ENCODE measurements around the gene MS4A6A.

Gene MS4A6A

DNA sequence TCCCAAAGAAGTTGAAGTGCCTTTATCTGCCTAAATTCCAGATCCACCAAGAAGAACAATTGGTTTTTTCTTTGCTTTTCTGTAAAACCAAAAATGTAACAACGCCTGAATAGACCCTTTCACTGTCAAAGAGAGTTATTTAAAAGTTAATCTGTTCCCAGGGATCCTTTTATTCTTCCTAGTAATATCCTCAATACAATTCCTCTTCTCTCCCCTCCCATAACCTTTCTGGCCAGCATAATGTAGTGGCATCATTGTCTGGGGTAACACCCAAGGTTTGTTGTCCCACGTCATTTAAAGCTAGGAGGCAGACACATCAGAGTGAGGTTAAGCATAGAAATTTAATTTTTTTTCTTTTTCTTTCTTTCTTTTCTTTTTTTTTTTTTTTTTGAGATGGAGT lies 54.5 kb downstream of the MS4A6A start:
- DNase-seq (ENCODE audit: extremely low spot score), result no peak
- TF ChIP-seq ELF4 (IDR thresholded peaks at IDR 0.05) (no peak), ZNF384 (IDR thresholded peaks at IDR 0.05) (no peak), ARNT (IDR thresholded peaks at IDR 0.05) (no peak), FOXM1 (IDR thresholded peaks at IDR 0.05; ENCODE audit: borderline replicate concordance) (no peak), NFRKB (IDR thresholded peaks at IDR 0.05) (no peak), FOXK2 (IDR thresholded peaks at IDR 0.05) (no peak), SUZ12 (IDR thresholded peaks at IDR 0.05) (no peak), FOXA1 (IDR thresholded peaks at IDR 0.05) (no peak), L3MBTL2 (conservative IDR thresholded peaks at IDR 0.05) (no peak), CTBP1 (IDR thresholded peaks at IDR 0.05; ENCODE audit: borderline replicate concordance) (no peak), BHLHE40 (IDR thresholded peaks at IDR 0.05; ENCODE audit: borderline replicate concordance) (no peak), TARDBP (IDR thresholded peaks at IDR 0.05) (no peak), SP1 (IDR thresholded peaks at IDR 0.05) (no peak), LEF1 (IDR thresholded peaks at IDR 0.05; ENCODE audit: borderline replicate concordance) (no peak), HDGF (IDR thresholded peaks at IDR 0.05; ENCODE audit: borderline replicate concordance) (no peak)
- TF ChIP-seq, protein P1, sequence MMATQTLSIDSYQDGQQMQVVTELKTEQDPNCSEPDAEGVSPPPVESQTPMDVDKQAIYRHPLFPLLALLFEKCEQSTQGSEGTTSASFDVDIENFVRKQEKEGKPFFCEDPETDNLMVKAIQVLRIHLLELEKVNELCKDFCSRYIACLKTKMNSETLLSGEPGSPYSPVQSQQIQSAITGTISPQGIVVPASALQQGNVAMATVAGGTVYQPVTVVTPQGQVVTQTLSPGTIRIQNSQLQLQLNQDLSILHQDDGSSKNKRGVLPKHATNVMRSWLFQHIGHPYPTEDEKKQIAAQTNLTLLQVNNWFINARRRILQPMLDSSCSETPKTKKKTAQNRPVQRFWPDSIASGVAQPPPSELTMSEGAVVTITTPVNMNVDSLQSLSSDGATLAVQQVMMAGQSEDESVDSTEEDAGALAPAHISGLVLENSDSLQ (IDR thresholded peaks at IDR 0.05), result no peak
- CTCF ChIA-PET, result no interaction called here
- POLR2A ChIA-PET, result no interaction called here

DNA sequence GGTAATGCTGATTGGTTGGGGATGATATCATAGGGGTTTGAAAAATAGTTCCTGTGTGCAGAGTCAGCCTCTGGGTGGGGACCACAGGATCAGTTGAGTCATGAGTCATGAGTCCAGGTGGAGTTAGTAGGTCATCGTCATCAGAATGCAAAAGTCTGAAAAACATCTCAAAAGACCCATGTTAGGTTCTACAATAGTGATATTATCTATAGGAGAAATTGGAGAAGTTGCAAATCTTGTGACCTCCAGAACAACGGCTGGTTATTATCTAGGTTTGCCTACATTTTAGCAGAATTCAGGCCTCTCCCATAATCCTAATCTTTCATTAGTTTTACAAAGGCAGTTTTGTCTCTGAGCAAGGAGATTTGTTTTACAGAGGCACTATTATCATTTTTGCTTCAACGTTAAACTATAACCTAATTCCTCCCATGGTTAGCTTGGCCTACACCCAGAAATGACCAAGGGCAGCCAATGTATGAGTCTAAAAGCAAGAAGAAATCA lies 55.5 kb downstream of the MS4A6A start:
- DNase-seq (ENCODE audit: extremely low spot score), result no peak
- TF ChIP-seq ZNF384 (IDR thresholded peaks at IDR 0.05) (no peak), SP1 (IDR thresholded peaks at IDR 0.05) (no peak), HDGF (IDR thresholded peaks at IDR 0.05; ENCODE audit: borderline replicate concordance) (no peak), ELF4 (IDR thresholded peaks at IDR 0.05) (no peak), FOXM1 (IDR thresholded peaks at IDR 0.05; ENCODE audit: borderline replicate concordance) (no peak), L3MBTL2 (conservative IDR thresholded peaks at IDR 0.05) (no peak), CTBP1 (IDR thresholded peaks at IDR 0.05; ENCODE audit: borderline replicate concordance) (no peak), ARNT (IDR thresholded peaks at IDR 0.05) (no peak), LEF1 (IDR thresholded peaks at IDR 0.05; ENCODE audit: borderline replicate concordance) (no peak), FOXK2 (IDR thresholded peaks at IDR 0.05) (no peak), FOXA1 (IDR thresholded peaks at IDR 0.05) (no peak), SUZ12 (IDR thresholded peaks at IDR 0.05) (no peak), BHLHE40 (IDR thresholded peaks at IDR 0.05; ENCODE audit: borderline replicate concordance) (no peak), TARDBP (IDR thresholded peaks at IDR 0.05) (no peak), NFRKB (IDR thresholded peaks at IDR 0.05) (no peak)
- TF ChIP-seq, protein P1 (IDR thresholded peaks at IDR 0.05), result no peak
- ChIA-PET CTCF (no interaction called here), POLR2A (no interaction called here)

DNA sequence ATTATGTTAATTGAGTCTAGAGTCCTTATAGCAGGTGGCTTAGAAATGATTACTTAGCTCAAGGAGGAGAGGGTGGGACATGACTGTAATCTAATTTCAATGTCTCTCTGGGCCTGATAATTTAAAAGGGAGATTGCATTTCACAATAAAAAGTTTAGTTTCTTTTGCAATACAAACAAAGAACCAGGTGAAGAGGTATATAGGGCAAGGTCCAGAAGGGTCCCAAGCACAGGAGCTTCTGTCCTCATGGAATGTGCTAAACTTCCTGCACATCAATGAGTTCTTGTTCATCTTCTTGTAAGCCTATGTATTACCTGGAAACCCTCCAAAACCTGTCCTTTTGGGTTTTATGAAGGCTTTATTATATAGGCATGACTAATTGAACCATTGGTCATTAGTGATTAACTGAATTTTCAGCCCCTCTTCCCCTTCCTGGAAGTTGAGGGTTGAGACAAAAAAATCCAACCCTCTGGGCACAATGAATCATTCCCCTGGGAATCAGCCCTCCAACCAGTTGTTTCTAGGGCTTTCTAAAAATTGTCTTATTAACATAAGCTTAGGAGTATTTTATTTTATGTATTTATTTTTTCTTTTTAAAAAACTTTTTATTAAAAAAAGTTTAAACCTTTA lies 56.8 kb downstream of the MS4A6A start:
- ChIA-PET POLR2A (no interaction called here), CTCF (no interaction called here)
- no peak for DNase-seq (ENCODE audit: extremely low spot score)
- no peak for TF ChIP-seq SP1 (IDR thresholded peaks at IDR 0.05)
- no peak for TF ChIP-seq FOXK2 (IDR thresholded peaks at IDR 0.05)
- no peak for TF ChIP-seq LEF1 (IDR thresholded peaks at IDR 0.05; ENCODE audit: borderline replicate concordance)
- no peak for TF ChIP-seq TARDBP (IDR thresholded peaks at IDR 0.05)
- TF ChIP-seq L3MBTL2 (conservative IDR thresholded peaks at IDR 0.05), result no peak
- TF ChIP-seq, protein P1 (IDR thresholded peaks at IDR 0.05), result no peak
- no peak for TF ChIP-seq BHLHE40 (IDR thresholded peaks at IDR 0.05; ENCODE audit: borderline replicate concordance)
- no peak for TF ChIP-seq HDGF (IDR thresholded peaks at IDR 0.05; ENCODE audit: borderline replicate concordance)
- no peak for TF ChIP-seq FOXM1 (IDR thresholded peaks at IDR 0.05; ENCODE audit: borderline replicate concordance)
- TF ChIP-seq FOXA1 (IDR thresholded peaks at IDR 0.05), result no peak
- no peak for TF ChIP-seq CTBP1 (IDR thresholded peaks at IDR 0.05; ENCODE audit: borderline replicate concordance)
- no peak for TF ChIP-seq NFRKB (IDR thresholded peaks at IDR 0.05)
- no peak for TF ChIP-seq ARNT (IDR thresholded peaks at IDR 0.05)
- no peak for TF ChIP-seq ZNF384 (IDR thresholded peaks at IDR 0.05)
- no peak for TF ChIP-seq ELF4 (IDR thresholded peaks at IDR 0.05)
- no peak for TF ChIP-seq SUZ12 (IDR thresholded peaks at IDR 0.05)

DNA sequence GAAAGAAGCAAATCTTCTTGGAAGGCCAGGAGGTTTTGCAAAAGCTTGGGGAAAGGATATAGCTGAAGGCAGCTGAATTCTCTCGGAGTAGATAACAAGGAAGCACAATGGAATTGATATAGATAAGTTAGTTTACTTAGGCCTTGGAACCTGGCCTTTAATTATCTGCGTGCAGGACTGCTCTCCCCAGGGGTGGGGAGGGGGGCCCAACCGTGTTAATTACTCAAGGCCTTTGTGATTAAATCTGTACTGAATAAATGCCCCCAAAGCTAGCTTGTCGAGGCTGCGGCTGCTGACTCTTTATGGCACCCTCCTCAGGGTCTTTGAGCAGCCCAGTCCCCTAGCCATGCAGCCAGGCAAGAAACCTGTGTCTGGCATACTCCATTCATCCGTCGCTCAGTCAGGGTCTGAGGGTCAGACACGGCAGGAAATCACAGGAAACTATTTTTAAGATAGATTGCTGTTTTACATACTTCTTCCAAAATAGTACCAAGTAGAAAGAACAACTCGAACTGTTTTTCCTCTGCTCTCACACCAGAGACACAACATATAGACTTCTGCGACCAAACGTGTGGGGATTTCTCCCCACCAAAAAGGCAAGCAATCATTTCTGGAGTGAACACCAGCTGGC lies 58.0 kb downstream of the MS4A6A start:
- TF ChIP-seq ZNF384 (IDR thresholded peaks at IDR 0.05) (no peak), FOXM1 (IDR thresholded peaks at IDR 0.05; ENCODE audit: borderline replicate concordance) (no peak), FOXA1 (IDR thresholded peaks at IDR 0.05) (no peak), LEF1 (IDR thresholded peaks at IDR 0.05; ENCODE audit: borderline replicate concordance) (no peak), NFRKB (IDR thresholded peaks at IDR 0.05) (no peak), HDGF (IDR thresholded peaks at IDR 0.05; ENCODE audit: borderline replicate concordance) (no peak), TARDBP (IDR thresholded peaks at IDR 0.05) (no peak)
- CTCF ChIA-PET, result no interaction called here

More for the DNA sequence above, 58.0 kb downstream of the MS4A6A start:
- POLR2A ChIA-PET, result no interaction called here
- DNase-seq (ENCODE audit: extremely low spot score), result no peak

Data from HEK293T (cell line).